Sigmoid colon (tissue), 7 donors: ENCODE data around the gene ERG28. TPM values are rescaled to one million over a fixed set of nuclear protein-coding genes. Genes with fewer than 3 reads are reported as not detected.
A peak's percentile ranks its signal among the peaks of the same experiment; 100 is the strongest.

Experiments used
- DNase-seq: peaks from one replicate; pipeline ENCODE4 v3.0.0-alpha.2; 2019
- H3K27ac ChIP-seq, 4 donors: fragments of 200-600 bp; sonication (generic); one replicate each; pipeline ENCODE4 v1.5.1; 2016 to 2019; ENCODE audit warnings: mild to moderate bottlenecking in 1 of 4
- H3K27me3 ChIP-seq, 3 donors: fragments of 200-600 bp; sonication (generic); one replicate each; pipeline ENCODE4 v1.5.1; 2019; ENCODE audit warnings: mild to moderate bottlenecking in 1 of 3
- H3K36me3 ChIP-seq, 4 donors: fragments of 200-600 bp; sonication (generic); one replicate each; pipeline ENCODE4 v1.5.1; 2016 to 2019
- H3K4me1 ChIP-seq, 4 donors: fragments of 200-600 bp; sonication (generic); one replicate each; pipeline ENCODE4 v1.5.1; 2017 to 2019
- H3K4me3 ChIP-seq, 4 donors: fragments of 200-600 bp; sonication (generic); one replicate each; pipeline ENCODE4 v1.5.1; 2017 to 2019; ENCODE audit warnings: mild to moderate bottlenecking in 2 of 4, moderate library complexity in 1 of 4
- H3K9me3 ChIP-seq, 4 donors: fragments of 200-600 bp in 3 of 4; sonication (generic) in 3 of 4; one replicate each; pipeline versions ENCODE4 v1.5.1 to v1.6.1; 2013 to 2019
- EP300 ChIP-seq, 4 donors: sonication (generic); formaldehyde crosslinking; IDR thresholded peaks; one replicate each; pipeline ENCODE4 v1.6.1; 2017; ENCODE audit warnings: antibody characterized with exemption in 4 of 4
- POLR2A ChIP-seq, 2 donors: fragments of 450-650 bp; IDR thresholded peaks; one replicate each; pipeline ENCODE4 v1.6.1; 2016; ENCODE audit warnings: antibody characterized with exemption in 2 of 2, mild to moderate bottlenecking in 2 of 2, moderate library complexity in 2 of 2
- POLR2AphosphoS5 ChIP-seq, 4 donors: sonication (generic); formaldehyde crosslinking; IDR thresholded peaks; one replicate each; pipeline ENCODE4 v1.6.1; 2017; ENCODE audit warnings: antibody characterized with exemption in 4 of 4
- whole genome bisulfite sequencing, 2 donors: extraction: QIAGEN DNeasy Blood & Tissue Kit; methylation state at CpG; one replicate each; pipeline ENCODE4 v1.1.7; 2013; 5-methylcytosine and 5-hydroxymethylcytosine counted together
- intact Hi-C: fragments of 100-400 bp; cut with DNase I; formaldehyde crosslinking; loops from one replicate; pipeline ENCODE4 v1.15.1; 2023
- polyA plus RNA-seq, 3 donors: library from polyadenylated mRNA; stranded (reverse); fragments of 200-250 nt; gene quantifications; one replicate each; pipeline ENCODE4 v1.2.3, GENCODE V29; 2013
- total RNA-seq, 4 donors: library from RNA; depleted of rRNA; stranded (reverse); fragments of >200 nt; gene quantifications; one replicate each; pipeline ENCODE4 v1.1.0, GENCODE V29; 2016
- TF ChIP-seq, protein P1 (sequence below), 4 experiments: fragments of 450-650 bp in 3 of 4; fragments of 200-600 bp in 1 of 4; IDR thresholded peaks; one replicate each; pipeline ENCODE4 v1.5.1; 2016 to 2019; ENCODE audit warnings: antibody characterized with exemption in 4 of 4, mild to moderate bottlenecking in 3 of 4, moderate library complexity in 2 of 4
- donor health status: healthy with polysubstance abuse.
- donor health status: Bipolar disorder and iron deficiency.
- donor health status: healthy.

Gene ERG28
- total and polyA plus RNA-seq, 7 donors: 5.0 to 25.3 (median 8.9) TPM

DNA sequence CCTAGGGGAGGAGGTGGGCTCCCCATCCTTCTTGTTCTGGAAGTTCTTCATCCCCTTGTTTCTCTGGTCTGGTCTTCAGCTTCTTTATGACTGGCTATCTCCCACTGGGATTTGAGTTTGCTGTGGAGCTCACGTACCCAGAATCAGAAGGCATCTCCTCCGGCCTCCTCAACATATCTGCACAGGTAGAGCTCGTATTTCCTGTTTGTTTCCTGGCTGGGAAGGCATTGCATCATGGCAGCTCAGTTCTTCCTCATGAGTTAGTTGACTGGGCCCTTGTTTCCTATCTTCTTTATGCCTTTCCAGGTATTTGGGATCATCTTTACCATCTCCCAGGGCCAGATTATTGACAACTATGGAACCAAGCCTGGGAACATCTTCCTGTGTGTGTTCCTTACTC, 19.8 kb downstream of the ERG28 start:
- Histone ChIP-seq H3K36me3 (no peaks in the 10 kb centered on the region), H3K27me3 (no peaks in the 10 kb centered on the region), H3K4me3 (no peak overlapping the region), H3K27ac (no peak overlapping the region), H3K4me1 (no peaks in the 10 kb centered on the region), H3K9me3 (no peaks in the 10 kb centered on the region)
- WGBS, 2 donors: 91 to 94% methylated on average over 3 of the region's 3 CpGs
- intact Hi-C loops: no loop called here
- no peak for DNase-seq
- TF ChIP-seq POLR2AphosphoS5 (IDR thresholded peaks at IDR 0.05) (no peak), EP300 (IDR thresholded peaks at IDR 0.05) (no peak), POLR2A (IDR thresholded peaks at IDR 0.05) (no peak)
- TF ChIP-seq, protein P1, sequence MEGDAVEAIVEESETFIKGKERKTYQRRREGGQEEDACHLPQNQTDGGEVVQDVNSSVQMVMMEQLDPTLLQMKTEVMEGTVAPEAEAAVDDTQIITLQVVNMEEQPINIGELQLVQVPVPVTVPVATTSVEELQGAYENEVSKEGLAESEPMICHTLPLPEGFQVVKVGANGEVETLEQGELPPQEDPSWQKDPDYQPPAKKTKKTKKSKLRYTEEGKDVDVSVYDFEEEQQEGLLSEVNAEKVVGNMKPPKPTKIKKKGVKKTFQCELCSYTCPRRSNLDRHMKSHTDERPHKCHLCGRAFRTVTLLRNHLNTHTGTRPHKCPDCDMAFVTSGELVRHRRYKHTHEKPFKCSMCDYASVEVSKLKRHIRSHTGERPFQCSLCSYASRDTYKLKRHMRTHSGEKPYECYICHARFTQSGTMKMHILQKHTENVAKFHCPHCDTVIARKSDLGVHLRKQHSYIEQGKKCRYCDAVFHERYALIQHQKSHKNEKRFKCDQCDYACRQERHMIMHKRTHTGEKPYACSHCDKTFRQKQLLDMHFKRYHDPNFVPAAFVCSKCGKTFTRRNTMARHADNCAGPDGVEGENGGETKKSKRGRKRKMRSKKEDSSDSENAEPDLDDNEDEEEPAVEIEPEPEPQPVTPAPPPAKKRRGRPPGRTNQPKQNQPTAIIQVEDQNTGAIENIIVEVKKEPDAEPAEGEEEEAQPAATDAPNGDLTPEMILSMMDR (IDR thresholded peaks at IDR 0.05): no peak

GRCh38 chr14:75636100-75636692, 24.5 kb downstream of the ERG28 start:
- Histone ChIP-seq H3K36me3 (no peaks in the 10 kb centered on the region), H3K9me3 (no peaks in the 10 kb centered on the region), H3K4me3 (no peak overlapping the region), H3K27ac (peak overlapping the region in 1 of 4 donors; percentile 36), H3K4me1 (no peaks in the 10 kb centered on the region), H3K27me3 (no peaks in the 10 kb centered on the region)
- WGBS, 2 donors: 82 to 90% methylated on average over 13 of the region's 13 CpGs
- intact Hi-C loops: no loop called here
- DNase-seq: no peak
- TF ChIP-seq, protein P1 (IDR thresholded peaks at IDR 0.05): no peak
- no peak for TF ChIP-seq POLR2A (IDR thresholded peaks at IDR 0.05)
- TF ChIP-seq EP300 (IDR thresholded peaks at IDR 0.05): no peak
- peak in 1 of 4 donors; percentile 30 for TF ChIP-seq POLR2AphosphoS5 (IDR thresholded peaks at IDR 0.05)

- no peak for DNase-seq
- Histone ChIP-seq H3K27ac (no peak overlapping the region), H3K4me3 (no peak overlapping the region), H3K4me1 (no peaks in the 10 kb centered on the region), H3K9me3 (no peaks in the 10 kb centered on the region), H3K36me3 (no peaks in the 10 kb centered on the region), H3K27me3 (no peaks in the 10 kb centered on the region)
- intact Hi-C loops: no loop called here
- no peak for TF ChIP-seq EP300 (IDR thresholded peaks at IDR 0.05)
- TF ChIP-seq, protein P1 (IDR thresholded peaks at IDR 0.05): no peak
- no peak for TF ChIP-seq POLR2A (IDR thresholded peaks at IDR 0.05)
- TF ChIP-seq POLR2AphosphoS5 (IDR thresholded peaks at IDR 0.05): no peak
- 89 to 93% methylated on average over 5 of the region's 5 CpGs for WGBS, 2 donors
Measured at GRCh38 chr14:75634848-75635247, 25.8 kb downstream of the ERG28 start.

- no peak for DNase-seq
- 90 to 92% methylated on average over 5 of the region's 5 CpGs for WGBS, 2 donors
Measured at GRCh38 chr14:75631453-75631831, 29.2 kb downstream of the ERG28 start.

More at GRCh38 chr14:75631453-75631831, 29.2 kb downstream of the ERG28 start:
- H3K4me1 ChIP-seq: no peaks in the 10 kb centered on the region
- intact Hi-C loops: no loop called here
- H3K9me3 ChIP-seq: no peaks in the 10 kb centered on the region
- H3K36me3 ChIP-seq: no peaks in the 10 kb centered on the region
- H3K4me3 ChIP-seq: no peak overlapping the region
- TF ChIP-seq POLR2A (IDR thresholded peaks at IDR 0.05): no peak
- TF ChIP-seq EP300 (IDR thresholded peaks at IDR 0.05): no peak
- TF ChIP-seq, protein P1 (IDR thresholded peaks at IDR 0.05): no peak
- TF ChIP-seq POLR2AphosphoS5 (IDR thresholded peaks at IDR 0.05): no peak
- H3K27me3 ChIP-seq: no peaks in the 10 kb centered on the region
- H3K27ac ChIP-seq: no peak overlapping the region
